Large intestine (tissue), 3 donors: ENCODE results near the gene SEMA4D. TPM values are rescaled to one million over a fixed set of nuclear protein-coding genes. Genes with fewer than 3 reads are reported as not detected.

Source experiments
- DNase-seq, 2 donors: peaks; one replicate each; pipeline versions ENCODE4 v3.0.0 to v3.0.0-alpha.2; 2013
- H3K27ac ChIP-seq: one replicate; pipeline ENCODE4 v1.5.1; 2013; ENCODE audit warnings: low read length
- H3K27me3 ChIP-seq: 2 replicates; pipeline ENCODE4 v1.6.1; 2013; ENCODE audit warnings: low read length; ENCODE audit not compliant: control insufficient read depth, insufficient read depth
- H3K36me3 ChIP-seq: 2 replicates; pipeline ENCODE4 v1.6.1; 2013; ENCODE audit warnings: low read length; ENCODE audit not compliant: control insufficient read depth, insufficient read depth
- H3K4me1 ChIP-seq: one replicate; pipeline ENCODE4 v1.6.1; 2013; ENCODE audit warnings: low read length; ENCODE audit not compliant: control insufficient read depth, insufficient read depth
- H3K4me3 ChIP-seq: one replicate; pipeline ENCODE4 v1.5.1; 2013; ENCODE audit warnings: low read length
- H3K9me3 ChIP-seq: one replicate; pipeline ENCODE4 v1.6.1; 2013; ENCODE audit warnings: mild to moderate bottlenecking, low read depth, low read length, moderate library complexity; ENCODE audit not compliant: control insufficient read depth
- WGBS: methylation state at CpG from one replicate; pipeline ENCODE4 v1.1.5; 2013; ENCODE audit warnings: low lambda C conversion rate; ENCODE audit not compliant: insufficient coverage; 5-methylcytosine and 5-hydroxymethylcytosine counted together
- polyA plus RNA-seq: library from polyadenylated mRNA; unstranded; fragments of 120-200 nt; gene quantifications from one replicate; pipeline ENCODE4 v1.2.1, GENCODE V29; 2013

The SEMA4D gene
- polyA plus RNA-seq, 1 donor = 32.8 TPM

- Histone ChIP-seq H3K27me3 (no peaks in the 10 kb centered on the region), H3K9me3 (no peaks in the 10 kb centered on the region), H3K36me3 (no peaks in the 10 kb centered on the region), H3K4me3 (no peak overlapping the region), H3K27ac (no peak overlapping the region), H3K4me1 (peaks cover 11% of the 10 kb centered on the region)
- no CpG with 5 or more reads among the region's 13 CpGs for WGBS
- no peak for DNase-seq
These were observed 64.9 kb downstream of the SEMA4D start for GRCh38 chr9:89432986-89433530.

- Histone ChIP-seq H3K27me3 (no peaks in the 10 kb centered on the region), H3K27ac (no peak overlapping the region), H3K4me1 (peaks cover 11% of the 10 kb centered on the region), H3K4me3 (no peak overlapping the region), H3K36me3 (no peaks in the 10 kb centered on the region), H3K9me3 (no peaks in the 10 kb centered on the region)
- DNase-seq = peak in 1 of 2 donors; percentile 12
- WGBS = 80% methylated on average over 1 of the region's 6 CpGs
These were observed 65.8 kb downstream of the SEMA4D start for GRCh38 chr9:89431930-89432725.

- H3K27ac ChIP-seq = no peak overlapping the region
- no peaks in the 10 kb centered on the region for H3K27me3 ChIP-seq
- DNase-seq = peak; percentile 47 to 48
- no peak overlapping the region for H3K4me3 ChIP-seq
- no peaks in the 10 kb centered on the region for H3K9me3 ChIP-seq
- H3K36me3 ChIP-seq = no peaks in the 10 kb centered on the region
- WGBS = 27% methylated on average over 2 of the region's 6 CpGs
- H3K4me1 ChIP-seq = peaks cover 7% of the 10 kb centered on the region
These were observed 66.9 kb downstream of the SEMA4D start for GRCh38 chr9:89430995-89431394.

- Histone ChIP-seq H3K27ac (no peak overlapping the region), H3K36me3 (no peaks in the 10 kb centered on the region), H3K9me3 (no peaks in the 10 kb centered on the region), H3K4me1 (no peaks in the 10 kb centered on the region), H3K27me3 (no peaks in the 10 kb centered on the region), H3K4me3 (no peak overlapping the region)
- no peak for DNase-seq
- WGBS = no CpG with 5 or more reads among the region's 25 CpGs
These were observed 68.7 kb downstream of the SEMA4D start for GRCh38 chr9:89428901-89429890.

- H3K4me3 ChIP-seq = no peak overlapping the region
- H3K9me3 ChIP-seq = no peaks in the 10 kb centered on the region
- no peak for DNase-seq
- no peaks in the 10 kb centered on the region for H3K27me3 ChIP-seq
- no peaks in the 10 kb centered on the region for H3K4me1 ChIP-seq
- H3K27ac ChIP-seq = no peak overlapping the region
- WGBS = no CpG with 5 or more reads among the region's 13 CpGs
- no peaks in the 10 kb centered on the region for H3K36me3 ChIP-seq
These were observed 69.6 kb downstream of the SEMA4D start for GRCh38 chr9:89428222-89428761.

- Histone ChIP-seq H3K27ac (no peak overlapping the region), H3K27me3 (no peaks in the 10 kb centered on the region), H3K9me3 (no peaks in the 10 kb centered on the region), H3K36me3 (no peaks in the 10 kb centered on the region), H3K4me3 (no peak overlapping the region), H3K4me1 (no peaks in the 10 kb centered on the region)
- no peak for DNase-seq
- no CpG with 5 or more reads among the region's 17 CpGs for WGBS
These were observed 70.2 kb downstream of the SEMA4D start for GRCh38 chr9:89427621-89428221.

- no peak for DNase-seq
- no peak overlapping the region for H3K4me3 ChIP-seq
- H3K4me1 ChIP-seq = no peaks in the 10 kb centered on the region
- H3K27me3 ChIP-seq = no peaks in the 10 kb centered on the region
- no peak overlapping the region for H3K27ac ChIP-seq
- WGBS = no CpG with 5 or more reads among the region's 14 CpGs
- H3K36me3 ChIP-seq = no peaks in the 10 kb centered on the region
- no peaks in the 10 kb centered on the region for H3K9me3 ChIP-seq
These were observed 71.4 kb downstream of the SEMA4D start for GRCh38 chr9:89426384-89426961.

GRCh38 chr9:89425921-89426383 is 72.0 kb downstream of the SEMA4D start:
- Histone ChIP-seq H3K27ac (no peak overlapping the region), H3K36me3 (no peaks in the 10 kb centered on the region), H3K4me3 (no peak overlapping the region), H3K4me1 (no peaks in the 10 kb centered on the region), H3K27me3 (no peaks in the 10 kb centered on the region), H3K9me3 (no peaks in the 10 kb centered on the region)
- no CpG with 5 or more reads among the region's 7 CpGs for WGBS
- no peak for DNase-seq

- Histone ChIP-seq H3K4me1 (no peaks in the 10 kb centered on the region), H3K9me3 (no peaks in the 10 kb centered on the region), H3K27me3 (no peaks in the 10 kb centered on the region), H3K4me3 (no peak overlapping the region), H3K36me3 (no peaks in the 10 kb centered on the region), H3K27ac (no peak overlapping the region)
- DNase-seq = no peak
- no CpG with 5 or more reads among the region's 9 CpGs for WGBS
These were observed 72.7 kb downstream of the SEMA4D start for GRCh38 chr9:89425024-89425805.
